Activated naive CD8-positive, alpha-beta T cell treated with anti-CD3 and anti-CD28 coated beads, Interleukin-2, amount 10 ng/mL, durations not matched to agents 7 days and 5 days (primary cell): ENCODE measurements around the gene MYRIP. TPM values are rescaled to one million over a fixed set of nuclear protein-coding genes. Genes with fewer than 3 reads are reported as not detected.

Experiments
- ATAC-seq: fragments of 150-1000 bp; cut with Tn5 transposase; one replicate; pipeline ENCODE4 v1.10.0; 2021; ENCODE audit warnings: low read depth, moderate library complexity
- POLR2A ChIA-PET: fragments of 350-600 bp; sonication (Branson Sonifier 250); formaldehyde crosslinking; loops from one replicate; lab custom pipeline; 2021; ENCODE audit warnings: antibody characterized with exemption; lab: Charles Lee
- DNase-seq: peaks from one replicate; pipeline ENCODE4 v3.0.0; 2021
- H3K27ac Mint-ChIP-seq: one replicate; pipeline ENCODE4 v1.8.0; 2022; ENCODE audit warnings: mild to moderate bottlenecking, mixed read lengths
- H3K27me3 Mint-ChIP-seq: one replicate; pipeline ENCODE4 v1.8.0; 2022; ENCODE audit warnings: mild to moderate bottlenecking, moderate library complexity, mixed read lengths
- H3K36me3 Mint-ChIP-seq: one replicate; pipeline ENCODE4 v1.8.0; 2021; ENCODE audit warnings: mild to moderate bottlenecking, mixed read lengths
- H3K4me1 Mint-ChIP-seq: one replicate; pipeline ENCODE4 v1.8.0; 2021; ENCODE audit warnings: mixed read lengths
- H3K4me3 Mint-ChIP-seq: one replicate; pipeline ENCODE4 v1.8.0; 2022; ENCODE audit warnings: mild to moderate bottlenecking, moderate library complexity, mixed read lengths
- H3K9me3 Mint-ChIP-seq: one replicate; pipeline ENCODE4 v1.8.0; 2021; ENCODE audit warnings: mixed read lengths
- total RNA-seq, 2 experiments: library from RNA; stranded (reverse); gene quantifications; one replicate each; pipeline ENCODE4 v1.2.3, GENCODE V29; 2021

The MYRIP gene
- total RNA-seq, 2 experiments from 2014 or later = not detected

DNA sequence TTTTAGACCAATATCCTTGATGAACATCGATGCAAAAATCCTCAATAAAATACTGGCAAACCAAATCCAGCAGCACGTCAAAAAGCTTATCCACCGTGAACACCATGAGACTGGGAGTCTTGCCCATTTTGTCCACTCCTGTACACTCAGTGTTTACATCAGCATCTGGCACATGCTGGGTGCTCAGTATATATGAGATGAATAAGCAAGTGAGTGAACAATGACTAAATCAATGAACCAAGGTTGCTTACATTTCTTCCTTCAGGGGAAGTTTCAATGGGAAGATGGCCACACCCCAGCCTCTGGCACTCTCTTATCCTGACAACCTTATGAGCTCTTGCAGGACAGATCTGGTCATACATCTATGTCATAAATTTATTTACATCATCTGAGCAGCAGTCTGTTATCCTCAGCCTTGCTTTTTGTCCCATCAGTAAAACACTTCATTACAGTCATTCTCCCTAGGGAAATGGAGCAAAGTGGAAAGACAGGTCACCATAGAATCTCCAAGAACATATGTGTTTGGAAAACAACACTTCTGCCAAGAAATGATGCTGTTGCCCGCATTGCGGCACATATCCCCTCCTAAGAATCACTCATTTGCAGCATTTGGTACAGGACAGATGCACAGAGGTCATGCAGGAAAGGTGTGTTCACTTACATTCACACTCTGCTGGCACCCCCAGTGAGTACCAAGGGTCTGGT, 328.3 kb downstream of the MYRIP start:
- Mint-ChIP-seq H3K4me3 (no peak overlapping the region), H3K36me3 (no peaks in the 10 kb centered on the region), H3K9me3 (peaks cover 8% of the 10 kb centered on the region), H3K27ac (no peak overlapping the region), H3K27me3 (peaks cover 2% of the 10 kb centered on the region), H3K4me1 (no peaks in the 10 kb centered on the region)
- DNase-seq (no peak), ATAC-seq (no peak)
- POLR2A ChIA-PET = no interaction called here

DNA sequence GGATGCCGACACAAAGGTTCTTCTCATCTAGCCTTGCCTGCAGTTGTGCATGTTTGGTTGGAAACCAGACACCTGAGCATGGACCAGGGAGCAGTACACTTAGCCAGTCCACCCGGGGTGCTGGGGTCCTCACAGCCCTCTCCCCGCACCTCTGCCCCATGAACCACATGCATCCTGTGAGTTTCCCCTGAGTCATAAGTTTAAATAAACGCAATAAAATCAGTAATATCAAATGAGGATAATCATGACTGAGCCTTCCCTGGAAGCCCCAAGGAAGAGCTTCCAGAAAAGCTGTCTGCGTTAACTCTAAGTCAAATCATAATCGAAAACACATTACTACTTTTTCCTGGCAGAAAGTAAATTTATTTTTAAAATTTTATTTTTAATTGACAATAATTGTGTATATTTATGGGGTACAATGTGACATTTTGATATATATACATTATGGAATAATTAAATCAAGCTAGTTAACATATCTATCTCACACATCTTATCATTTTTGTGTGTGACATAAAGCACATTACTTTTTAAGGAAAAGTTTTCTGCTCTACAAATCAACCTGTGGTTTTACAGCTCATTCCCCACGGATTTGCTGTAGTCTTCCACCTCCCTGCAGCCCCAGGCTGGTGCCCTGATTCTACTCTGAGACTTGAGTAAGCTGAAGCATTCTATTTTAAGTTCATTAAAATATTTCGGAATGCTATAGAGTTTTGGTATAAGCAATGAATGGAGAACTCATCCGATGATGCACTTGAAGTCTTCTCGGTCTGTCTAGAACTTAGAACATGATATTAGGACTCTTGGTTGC, 334.1 kb downstream of the MYRIP start:
- Mint-ChIP-seq H3K4me3 (no peak overlapping the region), H3K4me1 (no peaks in the 10 kb centered on the region)
- ATAC-seq = no peak

DNA sequence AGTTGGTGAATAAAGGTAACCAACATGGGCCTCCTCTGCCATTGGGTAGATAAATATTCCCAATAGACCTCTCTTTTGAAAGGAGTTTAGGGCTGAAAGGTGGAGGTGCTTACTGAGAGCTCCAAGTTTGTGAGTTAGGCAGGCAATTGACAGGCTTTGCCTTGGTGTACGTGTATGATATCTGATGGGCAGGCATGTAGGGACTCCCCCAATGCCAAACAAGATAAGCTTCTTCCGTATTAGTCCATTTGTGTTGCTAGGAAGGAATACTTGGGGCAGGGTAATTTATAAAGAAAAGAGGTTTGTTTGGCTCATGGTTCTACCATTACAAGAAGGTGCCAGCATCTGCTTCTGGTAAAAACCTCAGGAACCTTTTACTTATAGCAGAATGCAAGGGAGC, 339.4 kb downstream of the MYRIP start:
- Mint-ChIP-seq H3K27me3 (no peaks in the 10 kb centered on the region), H3K9me3 (peaks cover 1% of the 10 kb centered on the region), H3K36me3 (no peaks in the 10 kb centered on the region), H3K4me1 (no peaks in the 10 kb centered on the region), H3K27ac (no peak overlapping the region), H3K4me3 (no peak overlapping the region)
- POLR2A ChIA-PET = no interaction called here
- DNase-seq (no peak), ATAC-seq (no peak)

More for the DNA sequence above, 334.1 kb downstream of the MYRIP start:
- H3K27me3 Mint-ChIP-seq = peaks cover 2% of the 10 kb centered on the region
- POLR2A ChIA-PET = no interaction called here
- no peaks in the 10 kb centered on the region for H3K36me3 Mint-ChIP-seq
- no peaks in the 10 kb centered on the region for H3K9me3 Mint-ChIP-seq
- H3K27ac Mint-ChIP-seq = no peak overlapping the region
- no peak for DNase-seq

DNA sequence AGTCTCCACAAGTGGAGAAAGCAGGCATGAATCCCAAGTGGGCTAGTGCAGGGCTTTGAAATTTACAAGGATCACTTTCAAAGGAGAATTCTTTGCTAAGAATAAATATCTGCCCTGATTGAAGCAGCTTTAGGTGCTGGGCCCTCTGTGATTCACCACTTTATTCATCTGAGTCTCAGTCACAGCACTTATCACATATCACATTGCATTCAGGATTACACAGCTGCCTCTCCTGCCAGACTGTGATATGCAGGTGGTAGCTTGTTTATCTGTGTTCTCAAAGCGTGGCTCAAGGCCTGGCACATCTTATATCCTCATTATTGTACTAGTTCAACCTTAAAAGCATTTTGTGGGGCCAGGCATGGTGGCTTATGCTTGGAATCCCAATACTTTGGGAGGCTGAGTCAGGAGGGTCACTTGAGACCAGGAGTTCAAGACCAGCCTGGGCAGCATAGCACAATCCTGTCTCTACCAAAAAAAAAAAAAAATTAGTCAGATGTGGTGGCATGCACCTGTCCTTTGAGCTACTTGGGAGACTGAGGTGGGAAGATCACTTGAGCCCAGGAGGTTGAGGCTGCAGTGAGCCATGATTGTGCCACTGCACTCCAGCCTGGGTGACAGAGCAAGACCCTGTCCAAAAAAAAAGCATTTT, 343.2 kb downstream of the MYRIP start:
- no peaks in the 10 kb centered on the region for H3K4me1 Mint-ChIP-seq
- H3K27ac Mint-ChIP-seq = no peak overlapping the region
- H3K36me3 Mint-ChIP-seq = no peaks in the 10 kb centered on the region
- no peaks in the 10 kb centered on the region for H3K27me3 Mint-ChIP-seq
- POLR2A ChIA-PET = no interaction called here
- ATAC-seq = no peak
- H3K4me3 Mint-ChIP-seq = no peak overlapping the region
- peaks cover 1% of the 10 kb centered on the region for H3K9me3 Mint-ChIP-seq
- DNase-seq = no peak

DNA sequence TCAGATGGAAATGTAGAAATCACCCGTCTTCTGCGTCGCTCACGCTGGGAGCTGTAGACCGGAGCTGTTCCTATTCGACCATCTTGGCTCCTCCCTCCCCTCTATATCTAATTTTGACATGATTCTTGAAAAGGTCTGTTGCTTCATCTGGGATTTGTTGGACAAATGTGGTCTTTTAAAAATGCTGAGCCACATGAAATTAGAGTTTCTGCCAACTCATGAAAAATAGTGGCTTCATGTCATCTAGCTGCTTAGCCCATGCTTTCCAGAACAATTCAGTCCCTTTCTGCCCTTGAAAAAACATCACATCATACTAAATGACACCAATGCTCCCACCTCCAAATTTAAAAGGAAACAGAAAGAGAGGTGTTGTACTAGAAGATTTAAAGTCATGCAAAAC, 351.5 kb downstream of the MYRIP start:
- H3K4me3 Mint-ChIP-seq = no peak overlapping the region
- no peaks in the 10 kb centered on the region for H3K4me1 Mint-ChIP-seq

DNA sequence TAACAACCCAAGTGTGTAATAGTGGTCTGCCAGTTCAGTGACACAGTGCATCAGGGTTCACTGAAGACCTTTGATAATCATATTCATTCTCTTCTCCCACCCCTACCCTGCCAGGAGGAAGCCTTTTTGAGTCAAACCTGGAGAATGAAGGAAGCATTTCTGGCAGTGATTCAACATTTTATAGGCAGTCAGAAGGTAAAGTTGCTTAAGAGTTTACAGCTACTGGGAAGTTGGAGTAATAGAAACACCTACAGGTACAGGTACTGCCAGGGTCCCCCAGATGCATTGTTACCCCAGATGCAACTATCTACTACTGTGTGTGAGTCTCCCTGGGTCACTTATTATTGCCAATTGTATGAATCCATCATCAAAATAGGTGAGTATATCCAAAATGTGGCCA, 353.2 kb downstream of the MYRIP start:
- ATAC-seq (no peak), DNase-seq (no peak)
- H3K36me3 Mint-ChIP-seq = no peaks in the 10 kb centered on the region
- peaks cover 4% of the 10 kb centered on the region for H3K27me3 Mint-ChIP-seq
- no peaks in the 10 kb centered on the region for H3K4me1 Mint-ChIP-seq
- peaks cover 3% of the 10 kb centered on the region for H3K9me3 Mint-ChIP-seq
- H3K4me3 Mint-ChIP-seq = no peak overlapping the region
- POLR2A ChIA-PET = no interaction called here
- no peak overlapping the region for H3K27ac Mint-ChIP-seq

More for the DNA sequence above, 351.5 kb downstream of the MYRIP start:
- H3K27me3 Mint-ChIP-seq = peaks cover 4% of the 10 kb centered on the region
- no peaks in the 10 kb centered on the region for H3K36me3 Mint-ChIP-seq
- H3K27ac Mint-ChIP-seq = no peak overlapping the region
- no peak for ATAC-seq
- POLR2A ChIA-PET = no interaction called here
- no peak for DNase-seq
- H3K9me3 Mint-ChIP-seq = peaks cover 3% of the 10 kb centered on the region

DNA sequence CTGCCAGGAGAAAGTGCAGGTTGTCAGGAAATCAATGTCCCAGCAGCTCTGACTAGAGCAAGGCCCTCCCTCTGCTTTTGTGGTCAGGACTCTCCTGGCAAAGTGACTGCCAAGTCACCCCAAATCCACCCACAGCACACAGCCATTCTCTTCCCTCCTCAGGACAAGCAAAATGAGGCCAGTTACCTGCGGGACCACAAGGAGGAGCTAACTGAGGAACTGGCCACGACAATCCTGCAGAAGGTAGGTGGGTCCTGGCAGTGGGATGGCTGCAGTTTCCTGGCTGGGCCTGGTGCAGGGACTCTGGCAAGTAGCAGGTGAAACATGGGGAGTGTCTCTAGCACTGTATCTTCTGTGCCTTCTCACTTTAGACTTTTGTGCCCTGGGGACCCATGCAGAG, 357.6 kb downstream of the MYRIP start:
- peaks cover 3% of the 10 kb centered on the region for H3K9me3 Mint-ChIP-seq
- POLR2A ChIA-PET = no interaction called here
- H3K27ac Mint-ChIP-seq = no peak overlapping the region
- DNase-seq = no peak
- H3K4me1 Mint-ChIP-seq = peaks cover 11% of the 10 kb centered on the region
- no peak for ATAC-seq
- no peaks in the 10 kb centered on the region for H3K36me3 Mint-ChIP-seq
- peaks cover 4% of the 10 kb centered on the region for H3K27me3 Mint-ChIP-seq
- no peak overlapping the region for H3K4me3 Mint-ChIP-seq

DNA sequence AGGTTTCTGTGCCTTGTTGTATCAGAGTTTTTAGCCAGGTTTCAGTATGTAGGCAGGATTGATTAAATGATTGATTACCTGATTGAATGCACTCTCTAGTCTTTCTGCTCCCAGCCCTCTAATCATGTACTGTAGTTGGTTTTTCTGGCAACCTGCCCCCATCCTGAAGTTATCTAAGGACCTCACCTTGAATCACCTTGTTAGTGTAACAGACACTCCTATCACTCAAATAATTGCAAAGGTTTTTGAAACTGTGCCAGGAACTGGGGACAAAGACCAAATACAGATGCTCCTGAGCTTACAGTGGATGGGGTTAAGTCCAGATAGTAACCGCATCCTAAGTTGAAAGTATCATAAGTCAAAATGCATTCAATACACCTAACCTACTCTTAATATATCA, 358.5 kb downstream of the MYRIP start:
- H3K27me3 Mint-ChIP-seq = peaks cover 4% of the 10 kb centered on the region
- H3K4me3 Mint-ChIP-seq = no peak overlapping the region
- H3K9me3 Mint-ChIP-seq = peaks cover 3% of the 10 kb centered on the region
- ATAC-seq (no peak), DNase-seq (no peak)
- no peaks in the 10 kb centered on the region for H3K36me3 Mint-ChIP-seq
- H3K27ac Mint-ChIP-seq = no peak overlapping the region
- peaks cover 11% of the 10 kb centered on the region for H3K4me1 Mint-ChIP-seq
- POLR2A ChIA-PET = no interaction called here

DNA sequence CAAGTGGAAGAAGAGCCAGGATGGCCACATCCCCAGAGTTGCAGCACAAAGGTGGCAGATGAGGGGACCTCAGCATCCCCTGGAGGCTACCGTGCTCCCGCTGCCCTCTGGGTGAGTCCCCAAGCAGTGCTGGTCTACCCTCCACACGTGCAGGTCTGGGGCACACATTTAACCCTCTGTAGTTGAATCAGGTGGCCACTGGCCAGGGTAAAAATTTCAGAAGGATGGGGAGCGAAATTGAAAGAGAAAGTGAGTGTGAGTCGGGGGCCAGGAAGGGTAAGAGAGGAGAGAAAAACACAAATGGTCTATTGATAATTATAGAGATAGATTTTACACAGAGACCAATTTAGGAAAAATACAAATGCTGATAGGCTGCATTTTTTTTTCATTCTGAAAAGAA, 360.6 kb downstream of the MYRIP start:
- no peaks in the 10 kb centered on the region for H3K36me3 Mint-ChIP-seq
- ATAC-seq = no peak
- H3K27me3 Mint-ChIP-seq = no peaks in the 10 kb centered on the region
- no peak for DNase-seq
- no peaks in the 10 kb centered on the region for H3K9me3 Mint-ChIP-seq
- H3K27ac Mint-ChIP-seq = no peak overlapping the region
- POLR2A ChIA-PET = no interaction called here
- H3K4me3 Mint-ChIP-seq = no peak overlapping the region
- peaks cover 13% of the 10 kb centered on the region for H3K4me1 Mint-ChIP-seq

DNA sequence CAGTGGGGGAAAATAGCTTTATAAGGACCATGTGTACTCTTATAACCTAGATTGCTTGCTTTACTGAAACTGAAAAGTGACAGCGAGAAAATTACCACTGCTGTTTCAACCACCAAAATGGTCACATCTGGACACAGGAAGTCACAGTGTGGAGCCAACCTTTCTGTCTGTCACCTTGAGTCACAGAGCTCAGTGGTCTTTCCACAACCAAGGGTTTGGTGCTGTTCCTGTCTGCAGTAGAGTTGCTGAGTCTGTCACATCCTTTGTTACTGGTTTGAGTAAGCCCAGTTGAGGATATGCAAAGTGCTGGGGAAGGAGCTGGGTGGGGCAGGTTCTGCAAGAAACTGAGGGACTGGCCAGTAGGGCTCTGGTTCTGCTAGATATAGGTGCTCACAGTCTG, 361.0 kb downstream of the MYRIP start:
- no peak overlapping the region for H3K27ac Mint-ChIP-seq
- POLR2A ChIA-PET = no interaction called here
- no peaks in the 10 kb centered on the region for H3K36me3 Mint-ChIP-seq
- no peak for DNase-seq
- no peaks in the 10 kb centered on the region for H3K27me3 Mint-ChIP-seq
- H3K4me3 Mint-ChIP-seq = no peak overlapping the region
- H3K9me3 Mint-ChIP-seq = no peaks in the 10 kb centered on the region
- ATAC-seq = peak; percentile 63
- peaks cover 15% of the 10 kb centered on the region for H3K4me1 Mint-ChIP-seq

DNA sequence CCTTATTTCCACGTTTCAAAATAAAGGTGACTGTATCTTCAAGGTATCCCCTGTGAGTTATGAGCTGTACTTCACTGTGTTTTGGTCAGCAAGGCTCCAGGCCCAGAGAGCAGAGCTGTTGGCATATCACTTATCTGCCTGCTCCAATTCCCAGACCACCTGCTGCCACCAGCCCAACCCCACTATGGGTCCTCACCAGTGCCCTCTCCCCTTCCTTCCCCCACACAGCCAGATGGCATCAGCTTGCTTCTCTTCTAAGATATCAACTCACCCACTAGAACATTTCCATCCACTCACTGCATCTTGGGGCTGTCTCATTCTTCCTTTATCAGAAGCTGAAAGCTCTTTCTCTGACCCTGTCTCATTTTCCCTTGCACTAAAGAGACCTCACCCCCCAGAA, 363.2 kb downstream of the MYRIP start:
- Mint-ChIP-seq H3K9me3 (no peaks in the 10 kb centered on the region), H3K4me1 (peaks cover 15% of the 10 kb centered on the region), H3K36me3 (no peaks in the 10 kb centered on the region), H3K27ac (no peak overlapping the region), H3K4me3 (no peak overlapping the region), H3K27me3 (no peaks in the 10 kb centered on the region)
- ATAC-seq = no peak
- POLR2A ChIA-PET = no interaction called here
- no peak for DNase-seq

DNA sequence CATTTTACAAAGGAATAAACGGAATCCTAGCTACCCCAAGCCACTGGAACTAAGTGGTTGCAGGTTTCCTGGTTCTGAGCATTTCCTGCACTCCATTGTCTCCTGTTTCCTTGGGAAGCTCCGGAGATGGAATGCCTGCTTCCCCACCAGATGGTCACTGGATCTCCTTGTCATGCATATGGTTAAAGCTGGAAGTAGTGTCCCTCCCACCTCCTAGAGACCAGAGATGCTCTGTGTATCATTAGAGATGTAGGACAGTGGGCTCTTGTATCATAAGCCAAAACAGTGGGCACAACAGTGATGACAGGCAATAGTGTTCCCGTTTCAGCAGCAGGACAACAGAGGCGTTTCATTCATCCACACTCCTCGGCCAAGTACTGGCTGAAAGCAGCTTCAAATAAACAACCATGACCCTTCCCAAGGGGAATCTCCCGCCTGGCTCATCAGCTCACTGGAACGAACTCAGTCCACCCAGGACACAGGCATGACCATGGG, 363.9 kb downstream of the MYRIP start:
- Mint-ChIP-seq H3K27ac (no peak overlapping the region), H3K36me3 (no peaks in the 10 kb centered on the region), H3K9me3 (no peaks in the 10 kb centered on the region), H3K27me3 (no peaks in the 10 kb centered on the region), H3K4me3 (no peak overlapping the region), H3K4me1 (peaks cover 15% of the 10 kb centered on the region)
- ATAC-seq (no peak), DNase-seq (no peak)
- POLR2A ChIA-PET = no interaction called here

DNA sequence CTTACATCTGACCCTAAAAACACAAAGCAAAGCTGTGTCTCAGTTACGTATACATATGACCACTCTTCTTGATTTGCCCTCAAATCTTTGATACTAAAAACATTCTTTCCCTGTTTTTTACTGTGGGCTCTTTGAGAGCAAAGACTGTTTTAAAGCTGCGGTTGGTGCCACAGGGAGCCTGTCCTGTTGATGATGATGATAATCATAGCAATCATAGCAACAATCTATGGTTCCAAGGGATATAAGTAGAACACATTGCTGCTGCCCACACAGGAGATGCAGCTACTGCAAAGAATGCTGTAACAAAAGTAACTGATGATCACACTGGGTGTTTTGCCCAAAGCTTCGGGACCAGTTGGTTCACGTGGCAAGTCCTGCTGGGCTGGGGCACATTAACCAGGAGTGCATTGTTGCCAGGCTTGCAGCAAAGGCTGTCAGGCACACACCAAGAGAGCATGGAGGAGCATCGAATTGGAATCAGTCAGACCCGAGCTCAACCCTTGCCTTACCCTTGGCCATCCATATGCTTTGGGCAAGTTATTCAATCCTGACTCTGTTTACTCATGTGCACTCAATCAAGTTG, 368.7 kb downstream of the MYRIP start:
- DNase-seq (no peak), ATAC-seq (no peak)
- Mint-ChIP-seq H3K27ac (no peak overlapping the region), H3K27me3 (no peaks in the 10 kb centered on the region), H3K4me3 (no peak overlapping the region), H3K4me1 (peaks cover 3% of the 10 kb centered on the region), H3K9me3 (no peaks in the 10 kb centered on the region), H3K36me3 (no peaks in the 10 kb centered on the region)
- POLR2A ChIA-PET = no interaction called here
